GM21515 (cell line): ENCODE measurements around the gene DUSP5.
"Not testable (repeated sequence)": the region's sequence is repeated elsewhere in the genome, so short reads cannot be mapped to it uniquely, and the experiment has no call there.

Experiments
- ATAC-seq: cut with Tn5 transposase; IDR thresholded peaks from one replicate; pipeline ENCODE4 v1.9.1; 2021; ENCODE audit not compliant: unreplicated experiment

DUSP5 gene

GRCh38 chr10:110497438-110498086 is at the start of gene DUSP5:
Gene DUSP5 (plus strand): TSS chr10:110497907. CDS start chr10:110498122, 215 bp downstream.
- ATAC-seq: peak; percentile 64

GRCh38 chr10:110448682-110449418 is 48.9 kb upstream of the DUSP5 start:
- no peak for ATAC-seq

GRCh38 chr10:110455446-110455845 is 42.3 kb upstream of the DUSP5 start:
- ATAC-seq: no peak

DNA sequence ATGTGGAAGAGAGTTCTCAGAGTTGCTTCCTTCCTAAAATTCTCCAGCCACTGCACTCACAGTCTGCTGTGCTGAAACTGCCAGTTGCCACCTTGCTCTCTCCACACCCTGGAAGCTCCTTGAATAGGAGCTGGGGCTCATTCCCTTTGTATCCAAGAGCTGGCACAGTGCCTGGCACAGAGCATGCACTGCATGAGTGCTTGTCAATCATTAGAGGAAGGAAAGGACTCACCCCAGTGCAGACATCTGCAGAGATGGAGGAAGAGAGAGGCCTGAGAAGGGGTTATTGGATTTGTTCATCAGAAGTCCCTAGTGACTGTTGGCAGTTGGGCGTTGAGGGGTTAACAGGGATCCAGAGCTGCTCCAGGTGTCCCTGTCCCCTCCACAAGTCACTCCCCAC is 41.7 kb upstream of the DUSP5 start:
- no peak for ATAC-seq

DNA sequence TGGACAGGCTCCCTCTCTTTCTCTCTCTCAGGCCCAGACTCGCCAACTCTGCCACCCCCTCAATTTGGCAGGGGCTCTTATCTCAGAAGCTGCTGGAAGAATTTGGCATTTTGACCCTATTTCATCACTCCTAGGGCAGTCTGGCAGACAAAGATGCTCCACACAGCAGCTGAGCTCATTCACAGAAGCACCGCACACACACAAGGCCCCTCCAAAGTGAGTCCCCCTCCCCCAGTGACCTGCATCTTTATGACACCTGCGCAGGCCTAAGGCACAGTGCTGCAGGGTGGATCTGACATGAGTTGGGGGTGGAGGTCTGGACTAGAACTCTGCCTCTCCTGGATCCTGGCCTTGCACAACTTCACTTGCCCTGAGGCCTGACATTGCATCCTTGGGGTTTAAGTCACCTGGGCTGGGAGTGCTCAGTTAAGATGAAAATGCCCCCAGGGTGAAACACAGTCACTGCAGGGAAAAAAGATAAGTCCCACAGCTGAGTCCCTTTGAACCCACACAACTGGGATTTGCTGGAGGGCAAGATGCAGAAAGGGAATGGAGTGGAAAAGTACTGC is 41.1 kb upstream of the DUSP5 start:
- no peak for ATAC-seq

DNA sequence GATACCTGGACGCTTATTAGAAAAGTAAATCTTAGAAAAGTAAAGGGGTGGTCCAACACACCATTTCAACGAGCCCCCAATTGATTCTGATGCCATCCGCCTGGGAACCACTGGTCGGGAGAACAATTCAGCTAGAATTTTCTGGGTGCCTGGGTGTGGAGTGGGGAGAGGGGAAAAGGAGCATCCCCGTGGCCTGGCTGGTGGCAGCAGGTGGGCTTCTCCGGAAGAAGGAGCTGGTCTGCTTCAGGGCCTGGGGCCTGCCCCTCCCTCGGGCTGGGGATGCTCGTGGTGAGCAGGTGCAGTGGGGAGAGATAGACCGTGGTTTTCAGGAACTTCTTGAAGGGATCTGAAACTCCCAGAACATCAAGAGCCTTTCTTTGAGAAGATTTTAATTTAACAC is 39.9 kb upstream of the DUSP5 start:
- ATAC-seq: no peak

DNA sequence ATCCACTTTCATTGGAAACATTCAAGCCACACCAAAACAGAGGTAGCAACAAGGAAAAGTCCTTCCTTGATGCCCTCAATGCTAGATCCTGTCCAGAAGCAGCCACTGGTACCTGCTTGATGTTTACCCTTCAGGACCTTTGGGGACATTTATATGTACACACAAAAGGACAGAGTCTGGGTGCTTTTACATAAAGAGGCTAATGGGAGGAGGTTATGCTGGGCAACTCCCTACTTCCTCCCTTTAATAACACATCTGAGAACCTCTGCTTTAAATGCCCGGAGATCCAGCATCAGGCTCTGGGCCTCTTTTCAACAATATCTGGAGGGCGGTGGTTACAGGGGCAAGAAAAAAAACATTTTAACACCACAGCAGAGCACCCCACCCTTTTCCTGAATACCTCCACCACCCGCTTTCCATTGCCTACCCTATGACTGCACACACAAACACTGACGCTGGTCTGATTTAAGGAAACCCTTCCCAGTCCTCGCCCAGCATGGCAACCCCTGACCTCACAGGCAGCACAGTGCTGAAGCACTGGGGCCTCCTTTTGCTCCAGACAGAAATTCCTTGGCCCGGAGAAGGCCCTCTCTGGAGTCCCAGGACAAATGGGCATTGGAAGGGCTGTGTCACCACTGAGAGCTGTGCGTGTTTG is 39.3 kb upstream of the DUSP5 start:
- no peak for ATAC-seq

GRCh38 chr10:110459600-110459999 is 38.1 kb upstream of the DUSP5 start:
- no peak for ATAC-seq

DNA sequence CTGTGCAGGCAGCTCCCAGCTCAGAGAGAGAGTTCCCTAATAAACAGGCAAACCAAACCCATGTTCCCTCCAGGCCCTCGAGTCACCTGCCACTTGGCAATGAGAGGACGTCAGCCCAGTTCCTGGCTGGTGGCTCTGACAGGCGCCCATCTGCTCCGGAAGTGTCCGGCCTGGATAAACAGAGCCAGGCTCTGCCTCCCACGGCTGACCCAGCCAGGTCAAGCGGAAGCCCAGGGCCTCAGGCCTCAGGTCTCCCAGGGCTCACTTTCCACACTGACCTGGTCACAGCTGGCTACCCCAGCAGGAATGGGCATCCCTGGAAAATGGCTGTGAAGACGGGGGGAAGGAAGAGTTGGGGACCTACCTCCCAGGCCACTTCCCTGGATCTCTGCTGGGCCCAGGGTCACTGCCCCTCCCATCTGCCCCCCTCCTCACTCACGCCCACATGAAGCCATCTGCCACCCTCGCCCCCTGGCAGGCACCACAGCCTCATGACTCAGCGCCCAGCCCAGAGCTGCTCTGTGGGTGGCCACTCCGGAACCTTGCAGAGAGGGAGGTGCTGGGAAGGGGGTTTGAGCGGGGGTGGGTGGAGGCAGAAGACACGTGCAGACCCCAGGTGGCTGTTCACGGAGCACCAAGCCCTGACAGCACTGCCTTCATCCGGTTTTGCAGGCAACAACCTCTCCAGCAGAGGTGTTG is 37.4 kb upstream of the DUSP5 start:
- no peak for ATAC-seq

GRCh38 chr10:110461088-110461487 is 36.6 kb upstream of the DUSP5 start:
- ATAC-seq: no peak

DNA sequence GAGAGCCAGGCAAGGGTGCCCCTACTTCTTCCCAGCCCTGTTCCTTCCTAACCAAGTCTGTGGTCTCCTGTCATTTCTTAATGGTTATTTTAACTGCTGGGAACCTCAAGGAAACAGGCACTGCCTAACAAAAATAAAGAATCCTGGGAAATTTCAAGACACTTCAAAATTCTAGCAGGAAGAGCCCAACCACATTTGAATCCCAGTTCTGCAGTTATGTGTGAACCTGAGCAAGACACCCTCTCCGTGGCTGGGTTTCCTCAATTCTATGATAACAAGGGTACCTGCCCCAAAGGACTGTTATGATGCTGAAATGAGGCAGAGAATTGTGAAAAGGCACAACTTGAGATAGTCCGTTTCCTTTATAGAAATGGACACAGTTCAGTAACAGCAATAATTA is 36.2 kb upstream of the DUSP5 start:
- no peak for ATAC-seq

- ATAC-seq: no peak
Observed at GRCh38 chr10:110462166-110463095, 35.3 kb upstream of the DUSP5 start.

GRCh38 chr10:110468258-110468657 is 29.4 kb upstream of the DUSP5 start:
- ATAC-seq: not testable (repeated sequence)

- ATAC-seq: not testable (repeated sequence)
Observed at GRCh38 chr10:110470541-110470940, 27.2 kb upstream of the DUSP5 start.

DNA sequence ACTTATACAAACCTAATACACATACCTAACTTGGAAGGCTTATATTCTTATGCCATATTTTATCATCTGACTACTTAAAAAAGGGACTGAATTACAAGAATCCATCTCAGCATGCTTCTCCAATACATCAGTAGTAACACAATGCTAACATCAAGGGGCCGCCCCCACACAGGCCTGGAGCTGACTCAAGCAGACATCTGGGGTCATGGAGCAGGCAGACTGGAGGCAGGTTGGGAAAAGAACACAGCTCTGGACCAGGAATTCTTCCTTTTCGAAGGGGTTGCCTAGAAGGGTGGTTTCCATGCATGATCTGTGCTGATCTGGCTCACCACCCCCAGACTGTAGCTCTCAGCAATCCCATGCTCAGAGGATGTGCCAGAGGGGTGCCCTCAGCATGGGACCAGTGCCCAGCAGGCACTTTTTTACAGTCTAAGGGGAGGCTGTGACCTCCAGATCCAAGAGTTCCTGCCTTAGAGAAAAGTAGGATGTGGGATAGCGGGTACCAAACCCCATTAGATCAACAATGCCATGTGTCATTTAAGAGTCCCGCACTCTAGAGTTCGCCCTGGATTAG is 26.1 kb upstream of the DUSP5 start:
- ATAC-seq: no peak

GRCh38 chr10:110474017-110474416 is 23.7 kb upstream of the DUSP5 start:
- ATAC-seq: no peak

DNA sequence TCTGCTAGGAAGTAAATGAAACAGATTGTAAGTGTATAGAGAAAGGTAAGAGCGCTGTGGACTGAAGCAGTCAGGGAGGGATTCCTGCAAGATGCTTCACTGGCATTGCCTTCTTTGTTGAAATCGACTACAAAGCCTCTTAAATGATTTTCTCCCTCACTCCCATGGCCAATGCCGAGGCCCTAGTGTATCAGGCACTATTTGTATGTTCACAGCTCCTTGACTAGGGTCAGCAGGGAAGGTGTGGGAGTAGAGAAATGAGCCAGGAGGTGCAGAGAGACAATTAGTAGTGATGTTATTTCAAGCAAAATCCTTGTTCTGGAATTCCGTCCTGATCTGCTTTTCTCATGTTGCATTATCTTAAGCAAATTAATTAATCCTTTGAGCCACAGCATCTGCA is 22.9 kb upstream of the DUSP5 start:
- ATAC-seq: no peak

DNA sequence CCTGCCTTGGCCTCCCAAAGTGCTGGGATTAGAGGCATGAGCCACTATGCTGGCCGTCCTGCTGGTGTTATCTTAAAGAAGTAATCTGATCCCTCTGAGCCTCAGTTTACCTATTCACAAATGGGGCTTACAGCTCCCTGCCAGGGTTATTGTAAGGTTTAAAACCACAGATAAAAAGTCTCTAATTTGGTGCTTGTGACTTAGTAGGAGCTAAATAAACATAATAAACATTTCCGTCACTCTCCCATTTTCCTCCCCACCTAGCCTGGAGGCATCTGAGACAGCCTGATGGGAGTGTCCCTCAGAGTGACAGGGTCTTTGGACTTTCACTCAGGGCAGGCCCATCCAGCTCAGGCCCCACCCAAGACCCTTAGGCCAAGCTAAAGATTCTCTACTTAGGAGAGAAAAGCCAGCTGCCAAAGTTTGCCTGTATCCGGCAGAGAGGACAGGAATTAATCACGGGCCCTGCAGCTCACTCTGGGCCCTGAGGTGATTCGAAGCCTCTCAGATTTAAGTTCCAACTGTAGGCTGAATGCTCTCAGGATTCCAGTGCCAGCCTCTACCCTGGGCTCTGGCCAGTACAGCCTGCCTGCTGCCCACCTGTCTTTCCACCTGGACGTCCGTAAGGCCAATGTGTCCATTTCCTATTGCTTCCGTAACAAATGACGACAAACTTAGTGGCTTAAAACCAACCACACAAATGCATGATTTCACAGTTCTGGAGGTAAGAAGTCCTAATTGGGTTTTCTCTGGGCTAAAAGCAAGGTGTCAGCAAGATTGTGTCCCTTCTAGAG is 21.8 kb upstream of the DUSP5 start:
- ATAC-seq: no peak

GRCh38 chr10:110479710-110480109 is 18.0 kb upstream of the DUSP5 start:
- no peak for ATAC-seq
